HL-60 (cell line): ENCODE data around the gene GRB10.

Experiments
- DNase-seq, 2 experiments: peaks; one replicate each; pipeline ENCODE4 v3.0.0-alpha.2; 2010 to 2020; ENCODE audit warnings: low read depth in 1 of 2, low spot score in 1 of 2
- H3K27ac ChIP-seq: fragments of 250-450 bp; sonication (Bioruptor Pico); replicated peaks from 2 replicates; pipeline ENCODE4 v1.5.1; 2020; ENCODE audit warnings: mild to moderate bottlenecking, moderate library complexity
- H3K27me3 ChIP-seq: fragments of 250-450 bp; sonication (Bioruptor Pico); 2 replicates; pipeline ENCODE4 v1.5.1; 2021; ENCODE audit warnings: mild to moderate bottlenecking, moderate library complexity; ENCODE audit not compliant: insufficient read depth, poor library complexity, severe bottlenecking
- H3K4me3 ChIP-seq: replicated peaks from 2 replicates; pipeline ENCODE4 v1.5.1; 2011; ENCODE audit warnings: mild to moderate bottlenecking, control low read depth, low read length; ENCODE audit not compliant: insufficient read depth
- GABPA ChIP-seq: IDR thresholded peaks from 2 replicates; pipeline ENCODE4 v1.6.1; 2012; ENCODE audit warnings: low read depth
- POLR2AphosphoS5 ChIP-seq: IDR thresholded peaks from 2 replicates; pipeline ENCODE4 v1.6.1; 2012; ENCODE audit warnings: low read depth
- SPI1 ChIP-seq: IDR thresholded peaks from 2 replicates; pipeline ENCODE4 v1.6.1; 2012; ENCODE audit warnings: low read depth, mild to moderate bottlenecking, borderline replicate concordance
- TF ChIP-seq, protein P1 (sequence below): IDR thresholded peaks from 2 replicates; pipeline ENCODE4 v1.6.1; 2012; ENCODE audit warnings: low read depth; ENCODE audit not compliant: insufficient replicate concordance
- TF ChIP-seq, protein P2 (sequence below): IDR thresholded peaks from one replicate; pipeline ENCODE4 v1.5.1; 2011; ENCODE audit warnings: low read length, control low read depth, inconsistent platforms; ENCODE audit not compliant: insufficient read depth

GRB10 gene

DNA sequence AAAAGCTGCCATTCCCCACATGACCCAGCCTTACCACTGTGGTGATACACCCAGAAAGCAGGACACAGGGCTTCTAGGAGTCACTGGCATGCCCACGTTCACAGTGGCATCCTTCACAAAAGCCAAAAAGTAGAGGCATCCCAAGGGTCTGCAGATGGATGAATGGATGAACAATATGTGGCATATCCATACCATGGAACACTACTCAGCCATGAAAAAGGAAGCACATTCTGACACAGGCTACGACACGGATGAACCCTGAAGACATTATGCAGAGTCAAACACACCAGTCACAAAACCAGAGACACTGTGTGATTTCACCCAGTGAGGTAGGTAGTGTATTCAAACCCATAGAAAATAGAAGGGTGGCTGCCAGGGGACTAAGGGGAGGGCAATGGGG lies 112.8 kb downstream of the GRB10 start:
- Histone ChIP-seq H3K4me3 (no peak overlapping the region), H3K27me3 (no peaks in the 10 kb centered on the region), H3K27ac (no peak overlapping the region)
- TF ChIP-seq GABPA = no peak
- TF ChIP-seq POLR2AphosphoS5 = no peak
- TF ChIP-seq, protein P1, sequence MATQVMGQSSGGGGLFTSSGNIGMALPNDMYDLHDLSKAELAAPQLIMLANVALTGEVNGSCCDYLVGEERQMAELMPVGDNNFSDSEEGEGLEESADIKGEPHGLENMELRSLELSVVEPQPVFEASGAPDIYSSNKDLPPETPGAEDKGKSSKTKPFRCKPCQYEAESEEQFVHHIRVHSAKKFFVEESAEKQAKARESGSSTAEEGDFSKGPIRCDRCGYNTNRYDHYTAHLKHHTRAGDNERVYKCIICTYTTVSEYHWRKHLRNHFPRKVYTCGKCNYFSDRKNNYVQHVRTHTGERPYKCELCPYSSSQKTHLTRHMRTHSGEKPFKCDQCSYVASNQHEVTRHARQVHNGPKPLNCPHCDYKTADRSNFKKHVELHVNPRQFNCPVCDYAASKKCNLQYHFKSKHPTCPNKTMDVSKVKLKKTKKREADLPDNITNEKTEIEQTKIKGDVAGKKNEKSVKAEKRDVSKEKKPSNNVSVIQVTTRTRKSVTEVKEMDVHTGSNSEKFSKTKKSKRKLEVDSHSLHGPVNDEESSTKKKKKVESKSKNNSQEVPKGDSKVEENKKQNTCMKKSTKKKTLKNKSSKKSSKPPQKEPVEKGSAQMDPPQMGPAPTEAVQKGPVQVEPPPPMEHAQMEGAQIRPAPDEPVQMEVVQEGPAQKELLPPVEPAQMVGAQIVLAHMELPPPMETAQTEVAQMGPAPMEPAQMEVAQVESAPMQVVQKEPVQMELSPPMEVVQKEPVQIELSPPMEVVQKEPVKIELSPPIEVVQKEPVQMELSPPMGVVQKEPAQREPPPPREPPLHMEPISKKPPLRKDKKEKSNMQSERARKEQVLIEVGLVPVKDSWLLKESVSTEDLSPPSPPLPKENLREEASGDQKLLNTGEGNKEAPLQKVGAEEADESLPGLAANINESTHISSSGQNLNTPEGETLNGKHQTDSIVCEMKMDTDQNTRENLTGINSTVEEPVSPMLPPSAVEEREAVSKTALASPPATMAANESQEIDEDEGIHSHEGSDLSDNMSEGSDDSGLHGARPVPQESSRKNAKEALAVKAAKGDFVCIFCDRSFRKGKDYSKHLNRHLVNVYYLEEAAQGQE = no peak
- TF ChIP-seq, protein P2, sequence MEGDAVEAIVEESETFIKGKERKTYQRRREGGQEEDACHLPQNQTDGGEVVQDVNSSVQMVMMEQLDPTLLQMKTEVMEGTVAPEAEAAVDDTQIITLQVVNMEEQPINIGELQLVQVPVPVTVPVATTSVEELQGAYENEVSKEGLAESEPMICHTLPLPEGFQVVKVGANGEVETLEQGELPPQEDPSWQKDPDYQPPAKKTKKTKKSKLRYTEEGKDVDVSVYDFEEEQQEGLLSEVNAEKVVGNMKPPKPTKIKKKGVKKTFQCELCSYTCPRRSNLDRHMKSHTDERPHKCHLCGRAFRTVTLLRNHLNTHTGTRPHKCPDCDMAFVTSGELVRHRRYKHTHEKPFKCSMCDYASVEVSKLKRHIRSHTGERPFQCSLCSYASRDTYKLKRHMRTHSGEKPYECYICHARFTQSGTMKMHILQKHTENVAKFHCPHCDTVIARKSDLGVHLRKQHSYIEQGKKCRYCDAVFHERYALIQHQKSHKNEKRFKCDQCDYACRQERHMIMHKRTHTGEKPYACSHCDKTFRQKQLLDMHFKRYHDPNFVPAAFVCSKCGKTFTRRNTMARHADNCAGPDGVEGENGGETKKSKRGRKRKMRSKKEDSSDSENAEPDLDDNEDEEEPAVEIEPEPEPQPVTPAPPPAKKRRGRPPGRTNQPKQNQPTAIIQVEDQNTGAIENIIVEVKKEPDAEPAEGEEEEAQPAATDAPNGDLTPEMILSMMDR = no peak
- TF ChIP-seq SPI1 = no peak
- no peak for DNase-seq

DNA sequence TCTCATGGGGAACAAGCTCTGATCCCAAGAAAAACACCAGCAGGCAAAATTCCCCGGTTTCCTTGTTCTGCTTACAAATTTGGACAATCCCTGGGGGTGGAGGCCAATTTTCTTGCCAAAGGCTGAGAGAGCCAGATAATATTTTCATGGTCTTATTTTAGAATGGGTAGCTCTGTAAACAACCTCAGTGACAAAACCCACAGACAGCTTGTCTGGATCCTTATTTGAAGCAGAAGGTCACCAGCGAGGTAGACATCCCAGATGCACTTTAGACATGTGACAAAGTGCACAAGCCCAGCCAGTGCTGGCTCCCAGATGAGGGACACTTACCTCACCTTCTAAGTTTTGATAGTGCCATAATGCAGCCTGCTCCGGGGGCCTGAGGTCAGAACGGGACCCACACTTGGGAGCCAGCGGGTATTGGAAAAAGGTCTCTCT lies 114.9 kb downstream of the GRB10 start:
- TF ChIP-seq SPI1 (no peak), POLR2AphosphoS5 (no peak), GABPA (no peak)
- TF ChIP-seq, protein P2 = no peak
- TF ChIP-seq, protein P1 = no peak
- no peak for DNase-seq
- no peak overlapping the region for H3K27ac ChIP-seq
- H3K27me3 ChIP-seq = no peaks in the 10 kb centered on the region
- no peak overlapping the region for H3K4me3 ChIP-seq

DNA sequence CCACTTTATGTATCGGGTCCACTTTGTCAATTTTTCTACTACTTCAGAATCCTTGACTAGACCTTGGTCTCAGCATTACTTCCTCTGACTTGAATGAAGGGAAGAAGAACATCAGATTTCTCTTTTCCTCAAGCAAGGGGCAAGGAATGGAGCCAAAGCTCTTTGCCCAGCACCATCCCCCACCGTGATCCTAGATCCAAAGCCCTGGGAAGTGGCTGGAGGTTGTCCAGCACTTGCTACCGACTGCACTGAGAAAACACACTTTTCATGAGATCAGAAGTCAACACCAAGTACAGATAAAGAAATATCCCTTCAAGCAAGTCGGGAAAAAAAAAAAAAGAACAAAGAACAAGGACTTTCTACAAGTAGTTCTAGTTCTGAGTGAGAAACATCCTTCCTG lies 115.4 kb downstream of the GRB10 start:
- Histone ChIP-seq H3K27ac (no peak overlapping the region), H3K4me3 (no peak overlapping the region), H3K27me3 (no peaks in the 10 kb centered on the region)
- TF ChIP-seq, protein P2 = no peak
- TF ChIP-seq POLR2AphosphoS5 = no peak
- TF ChIP-seq, protein P1 = no peak
- TF ChIP-seq SPI1 = no peak
- no peak for TF ChIP-seq GABPA
- DNase-seq = no peak
